Left ventricle myocardium inferior (tissue), 1 donor: Measurements from ENCODE around the gene DNLZ. TPM values are rescaled to one million over a fixed set of nuclear protein-coding genes. Genes with fewer than 3 reads are reported as not detected.
A peak's percentile ranks its signal among the peaks of the same experiment; 100 is the strongest.

Experiments
- DNase-seq: peaks from one replicate; pipeline ENCODE4 v3.0.0-alpha.2; 2020
- H3K27ac ChIP-seq: fragments of 200-600 bp; replicated peaks from 2 replicates; pipeline ENCODE4 v1.8.0; 2021
- H3K27me3 ChIP-seq: fragments of 200-600 bp; 2 replicates; pipeline ENCODE4 v1.8.0; 2021; ENCODE audit warnings: low read depth
- H3K36me3 ChIP-seq: fragments of 200-600 bp; 2 replicates; pipeline ENCODE4 v1.8.0; 2021
- H3K4me1 ChIP-seq: fragments of 200-600 bp; 2 replicates; pipeline ENCODE4 v1.8.0; 2021
- H3K4me3 ChIP-seq: fragments of 200-600 bp; 2 replicates; pipeline ENCODE4 v1.8.0; 2021; ENCODE audit warnings: mild to moderate bottlenecking, moderate library complexity
- H3K9me3 ChIP-seq: fragments of 200-600 bp; replicated peaks from 2 replicates; pipeline ENCODE4 v1.8.0; 2021
- intact Hi-C: fragments of 100-400 bp; cut with micrococcal nuclease; formaldehyde crosslinking; loops from one replicate; pipeline ENCODE4 v1.11.0; 2022
- total RNA-seq: library from RNA; stranded (reverse); fragmentation: NEBNext Ultra II Directional; extraction: Animal tissue kit (Norgen Biotek cat#: 25700); gene quantifications from one replicate; pipeline ENCODE4 v1.2.1, GENCODE V29; 2021
- TF ChIP-seq, protein P1 (sequence below): fragments of 200-600 bp; IDR thresholded peaks from 2 replicates; pipeline ENCODE4 v1.8.0; 2021; ENCODE audit warnings: antibody characterized with exemption, mild to moderate bottlenecking, borderline replicate concordance
- donor health status: DM: no; HTN: yes; CAD: no; lungs with severe emphysema.

The DNLZ gene
- total RNA-seq, 1 donor from 2014 or later: 37.6 TPM

DNA sequence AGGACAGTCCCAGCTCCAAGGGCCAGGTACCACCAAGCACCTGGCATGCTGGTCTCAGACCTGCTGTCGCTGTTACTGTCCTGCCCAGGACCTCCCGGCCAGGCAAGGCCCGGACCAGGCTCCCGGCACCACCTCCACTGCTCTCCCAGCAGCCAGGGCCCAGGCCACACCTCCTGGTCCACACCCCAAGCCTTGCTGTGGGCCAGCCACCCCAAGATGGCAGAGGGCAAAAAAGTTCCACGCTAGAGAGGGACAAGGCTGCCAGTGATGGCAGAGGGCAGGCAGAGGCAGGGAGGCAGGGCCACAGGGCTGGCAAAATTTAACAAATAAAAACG is 1.1 kb downstream of the DNLZ start:
- peaks cover 43% of the 10 kb centered on the region for H3K4me1 ChIP-seq
- no peaks in the 10 kb centered on the region for H3K27me3 ChIP-seq
- H3K36me3 ChIP-seq: peaks cover 3% of the 10 kb centered on the region
- no peak for DNase-seq
- TF ChIP-seq, protein P1, sequence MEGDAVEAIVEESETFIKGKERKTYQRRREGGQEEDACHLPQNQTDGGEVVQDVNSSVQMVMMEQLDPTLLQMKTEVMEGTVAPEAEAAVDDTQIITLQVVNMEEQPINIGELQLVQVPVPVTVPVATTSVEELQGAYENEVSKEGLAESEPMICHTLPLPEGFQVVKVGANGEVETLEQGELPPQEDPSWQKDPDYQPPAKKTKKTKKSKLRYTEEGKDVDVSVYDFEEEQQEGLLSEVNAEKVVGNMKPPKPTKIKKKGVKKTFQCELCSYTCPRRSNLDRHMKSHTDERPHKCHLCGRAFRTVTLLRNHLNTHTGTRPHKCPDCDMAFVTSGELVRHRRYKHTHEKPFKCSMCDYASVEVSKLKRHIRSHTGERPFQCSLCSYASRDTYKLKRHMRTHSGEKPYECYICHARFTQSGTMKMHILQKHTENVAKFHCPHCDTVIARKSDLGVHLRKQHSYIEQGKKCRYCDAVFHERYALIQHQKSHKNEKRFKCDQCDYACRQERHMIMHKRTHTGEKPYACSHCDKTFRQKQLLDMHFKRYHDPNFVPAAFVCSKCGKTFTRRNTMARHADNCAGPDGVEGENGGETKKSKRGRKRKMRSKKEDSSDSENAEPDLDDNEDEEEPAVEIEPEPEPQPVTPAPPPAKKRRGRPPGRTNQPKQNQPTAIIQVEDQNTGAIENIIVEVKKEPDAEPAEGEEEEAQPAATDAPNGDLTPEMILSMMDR: no peak
- peak overlapping the region; percentile 81 for H3K4me3 ChIP-seq
- peak overlapping the region; percentile 99 for H3K27ac ChIP-seq
- intact Hi-C loops: no loop called here
- no peaks in the 10 kb centered on the region for H3K9me3 ChIP-seq

DNA sequence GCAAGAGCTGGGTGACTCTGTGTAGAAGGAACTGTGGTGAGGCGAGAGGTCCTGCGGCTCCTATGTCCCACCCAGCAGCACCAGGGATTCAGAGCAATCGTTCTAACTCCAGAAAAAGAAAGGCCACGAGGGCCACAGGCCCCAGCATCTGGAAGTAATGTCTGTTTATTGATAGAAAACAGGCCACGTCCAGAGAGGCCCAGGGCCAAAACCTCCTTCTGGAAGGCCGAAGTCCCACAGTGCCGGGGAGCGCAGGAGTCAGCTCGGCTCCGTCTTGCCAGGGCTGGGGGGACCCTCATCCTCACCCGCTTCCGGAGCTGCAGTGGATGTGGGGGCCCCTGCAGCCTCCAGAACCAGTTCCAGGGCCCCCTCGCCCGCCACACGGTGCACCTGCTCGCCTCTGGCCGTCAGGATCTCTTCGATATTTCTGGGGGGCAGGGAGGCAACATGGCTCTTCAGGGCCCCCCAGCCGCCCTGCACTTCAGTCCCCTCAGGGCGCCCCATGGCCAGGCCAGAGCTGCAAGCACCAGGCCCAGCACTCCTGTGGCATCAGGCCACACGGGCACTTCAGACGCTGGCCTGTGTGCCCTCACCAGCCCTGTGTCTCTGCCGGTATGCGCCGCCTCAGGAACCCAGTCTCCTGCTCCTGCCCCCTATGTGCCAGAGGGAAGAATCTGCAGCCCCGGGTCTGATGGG is 1.6 kb downstream of the DNLZ start:
- peak overlapping the region; percentile 99 for H3K27ac ChIP-seq
- TF ChIP-seq, protein P1: peak; percentile 15
- H3K27me3 ChIP-seq: no peaks in the 10 kb centered on the region
- peaks cover 43% of the 10 kb centered on the region for H3K4me1 ChIP-seq
- H3K9me3 ChIP-seq: no peaks in the 10 kb centered on the region
- intact Hi-C loops: no loop called here
- peaks cover 8% of the 10 kb centered on the region for H3K36me3 ChIP-seq
- peak overlapping the region; percentile 81 for H3K4me3 ChIP-seq
- no peak for DNase-seq

DNA sequence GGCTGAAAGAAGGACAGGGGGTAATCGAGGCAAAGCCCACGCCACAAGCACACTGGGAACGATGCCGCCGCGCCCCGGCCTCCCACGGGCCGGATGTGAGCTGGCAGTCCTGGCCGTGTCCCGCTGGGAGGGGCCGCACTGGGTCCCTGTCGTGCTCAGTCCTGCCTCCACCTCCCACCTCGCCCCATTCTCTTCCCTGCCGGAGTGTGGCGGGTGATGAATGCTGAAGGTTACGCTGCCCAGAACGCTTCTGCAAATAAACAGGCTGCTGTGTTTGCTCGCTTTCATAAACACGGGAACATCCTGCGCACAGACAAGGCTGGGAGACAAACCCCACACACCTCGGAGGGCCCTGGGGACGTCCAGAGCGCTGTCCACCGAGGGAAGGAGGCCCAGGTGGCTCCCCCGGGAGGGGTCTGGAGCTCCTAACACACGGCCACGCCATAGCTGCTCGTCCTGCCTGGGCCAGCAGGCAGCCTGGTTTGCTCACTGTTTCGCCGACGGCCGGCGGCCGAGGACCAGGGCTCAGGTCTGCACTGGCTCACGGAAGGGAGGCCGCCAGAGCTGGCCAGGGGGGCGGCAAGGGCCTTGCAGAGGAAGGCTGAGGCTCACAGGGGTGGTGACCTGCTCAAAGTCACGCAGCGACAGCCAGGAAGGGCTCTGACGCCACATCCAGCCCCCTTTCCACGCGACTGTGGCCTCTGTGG is 2.3 kb downstream of the DNLZ start:
- DNase-seq: no peak
- peaks cover 15% of the 10 kb centered on the region for H3K36me3 ChIP-seq
- intact Hi-C loops: no loop called here
- H3K4me3 ChIP-seq: peak overlapping the region; percentile 81
- no peaks in the 10 kb centered on the region for H3K9me3 ChIP-seq
- H3K27ac ChIP-seq: peak overlapping the region; percentile 99
- no peaks in the 10 kb centered on the region for H3K27me3 ChIP-seq
- peaks cover 50% of the 10 kb centered on the region for H3K4me1 ChIP-seq
- TF ChIP-seq, protein P1: no peak

DNA sequence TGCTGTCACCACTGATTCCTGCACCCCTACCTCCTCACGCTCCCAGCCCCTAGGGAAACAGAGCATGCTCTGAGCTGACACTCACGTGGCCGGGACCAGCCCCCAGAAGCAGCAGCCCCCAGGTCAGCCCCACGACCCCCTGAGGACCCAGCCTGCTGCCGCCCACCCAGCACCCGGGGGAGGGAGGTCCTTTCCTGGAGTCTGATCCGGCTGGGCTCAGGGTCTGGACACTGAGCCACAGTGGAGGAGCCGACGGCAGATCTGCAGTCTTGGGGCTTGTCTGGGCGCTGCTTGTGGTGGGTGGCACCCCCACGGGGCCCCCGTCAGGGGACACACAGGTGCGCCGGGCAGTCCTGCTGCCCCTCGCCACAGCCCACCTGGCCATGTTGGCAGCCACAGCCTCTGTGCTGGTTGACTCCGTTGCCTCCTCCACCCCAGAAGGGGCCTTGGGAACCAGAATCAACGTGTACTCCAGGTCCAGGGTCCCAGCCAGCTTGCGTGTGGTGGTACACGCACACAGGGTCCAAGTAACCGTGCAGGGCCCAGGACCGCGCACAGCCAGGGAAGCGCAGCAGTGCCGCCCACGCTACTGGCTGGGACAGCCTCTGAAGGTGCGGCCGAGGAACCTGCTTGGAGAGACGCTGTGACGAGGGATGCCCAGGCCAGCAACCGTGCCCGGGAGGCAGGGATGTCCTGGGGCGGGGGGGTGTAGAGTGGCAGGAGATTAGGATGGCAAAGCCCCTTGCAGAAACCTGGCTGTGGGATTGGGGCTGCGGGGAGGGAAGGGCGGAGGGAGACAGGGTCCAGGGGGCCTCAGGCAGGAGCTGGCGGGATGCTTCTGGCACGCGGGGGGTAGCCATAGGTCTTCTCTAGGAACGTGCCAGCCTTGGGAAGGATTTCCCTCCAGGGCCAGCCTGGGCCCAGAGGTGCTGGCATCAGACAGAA is 3.5 kb downstream of the DNLZ start:
- TF ChIP-seq, protein P1: no peak
- peak overlapping the region; percentile 99 for H3K27ac ChIP-seq
- no peaks in the 10 kb centered on the region for H3K27me3 ChIP-seq

DNA sequence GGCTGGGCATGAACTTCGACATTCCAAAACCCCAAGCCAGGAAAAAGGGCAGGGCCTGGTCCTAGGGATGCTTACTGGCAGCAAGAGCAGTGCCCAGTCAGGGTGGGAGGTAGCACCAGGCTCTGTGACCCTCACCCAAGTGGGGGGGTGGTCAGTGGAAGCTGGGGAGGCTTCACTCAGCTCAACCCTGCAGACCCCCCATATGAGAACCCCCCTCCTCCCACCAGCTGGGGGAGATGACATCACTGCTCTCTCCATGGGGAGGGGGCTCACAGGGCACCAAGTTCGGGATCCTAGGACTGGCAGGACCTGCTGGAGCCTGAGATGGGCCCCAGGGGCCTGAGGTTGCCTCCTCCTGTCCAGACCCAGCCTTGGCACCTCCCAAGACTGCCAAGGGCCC is 4.7 kb downstream of the DNLZ start:
- TF ChIP-seq, protein P1: no peak
- H3K27me3 ChIP-seq: no peaks in the 10 kb centered on the region
- DNase-seq: no peak
- H3K36me3 ChIP-seq: peaks cover 22% of the 10 kb centered on the region
- H3K4me3 ChIP-seq: no peak overlapping the region
- intact Hi-C loops: no loop called here
- no peaks in the 10 kb centered on the region for H3K9me3 ChIP-seq
- peak overlapping the region; percentile 99 for H3K27ac ChIP-seq
- peaks cover 64% of the 10 kb centered on the region for H3K4me1 ChIP-seq

More for the DNA sequence above, 3.5 kb downstream of the DNLZ start:
- no peak for DNase-seq
- intact Hi-C loops: no loop called here
- H3K4me3 ChIP-seq: no peak overlapping the region
- H3K9me3 ChIP-seq: no peaks in the 10 kb centered on the region
- H3K36me3 ChIP-seq: peaks cover 22% of the 10 kb centered on the region
- peaks cover 59% of the 10 kb centered on the region for H3K4me1 ChIP-seq
